ENCODE measurements around the gene ZNF865. TPM values are rescaled to one million over a fixed set of nuclear protein-coding genes. Genes with fewer than 3 reads are reported as not detected.
A peak's percentile ranks its signal among the peaks of the same experiment; 100 is the strongest.

Gene ZNF865
- total RNA-seq, 2 donors from 2014 or later: 15.4 to 20.7 TPM

DNA sequence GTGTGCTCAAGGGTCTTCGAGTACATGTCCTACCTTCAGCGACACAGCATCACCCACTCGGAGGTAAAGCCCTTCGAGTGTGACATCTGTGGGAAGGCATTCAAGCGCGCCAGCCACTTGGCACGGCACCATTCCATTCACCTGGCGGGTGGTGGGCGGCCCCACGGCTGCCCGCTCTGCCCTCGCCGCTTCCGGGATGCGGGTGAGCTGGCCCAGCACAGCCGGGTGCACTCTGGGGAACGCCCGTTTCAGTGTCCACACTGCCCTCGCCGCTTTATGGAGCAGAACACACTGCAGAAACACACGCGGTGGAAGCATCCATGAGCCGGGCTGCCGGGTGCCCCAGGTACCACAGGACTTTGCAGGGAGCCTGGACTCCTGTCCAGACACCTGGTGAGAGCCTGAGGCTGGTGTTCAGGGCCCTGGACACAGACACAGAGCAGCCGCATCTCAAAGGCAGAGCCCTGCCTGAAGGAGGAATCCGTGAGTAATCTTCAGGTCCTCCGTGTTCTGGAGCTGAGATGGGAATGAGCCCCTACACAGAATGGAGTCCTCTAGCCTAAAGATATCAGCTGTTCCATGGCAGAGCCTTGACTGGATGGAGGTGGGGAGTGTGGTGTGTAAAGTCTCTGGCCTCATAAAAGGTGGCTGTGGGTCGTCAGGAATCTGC is 39.5 kb downstream of the ZNF865 start:
- Mint-ChIP-seq H3K27me3 (peaks cover 0 to 3% of the 10 kb centered on the region in 2 donors), H3K4me3 (peak overlapping the region; percentile 89), H3K27ac (no peak overlapping the region), H3K9me3 (no peaks in the 10 kb centered on the region), H3K4me1 (ENCODE audit: low read depth in 2 of 2) (peaks cover 36 to 48% of the 10 kb centered on the region in 2 donors), H3K36me3 (no peaks in the 10 kb centered on the region)
- ATAC-seq (no peak), DNase-seq (ENCODE audit: low spot score) (peak; percentile 51)

DNA sequence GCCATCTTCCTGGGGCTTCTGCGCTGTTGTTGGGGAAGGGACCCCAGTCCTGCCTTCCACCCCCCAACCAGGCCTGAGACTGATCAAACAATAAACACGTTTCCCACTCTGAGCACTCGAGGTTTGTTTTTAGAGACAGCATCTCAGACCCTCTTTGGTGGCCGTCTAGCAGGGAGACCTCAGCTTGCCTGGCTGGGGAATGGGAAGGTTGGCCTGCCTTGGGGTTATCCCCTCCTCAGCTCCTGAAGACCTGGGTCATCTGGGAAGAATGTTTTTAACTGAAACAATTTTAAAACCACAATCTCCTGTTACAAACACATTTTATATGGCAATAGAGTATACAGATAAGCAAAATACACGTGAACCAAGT is 40.0 kb downstream of the ZNF865 start:
- DNase-seq (ENCODE audit: low spot score): no peak
- no peak overlapping the region for H3K27ac Mint-ChIP-seq
- no peaks in the 10 kb centered on the region for H3K36me3 Mint-ChIP-seq
- H3K4me3 Mint-ChIP-seq: peak overlapping the region; percentile 36
- no peak for ATAC-seq
- H3K9me3 Mint-ChIP-seq: no peaks in the 10 kb centered on the region
- H3K4me1 Mint-ChIP-seq (ENCODE audit: low read depth in 2 of 2): peaks cover 31 to 43% of the 10 kb centered on the region in 2 donors
- peaks cover 0 to 3% of the 10 kb centered on the region in 2 donors for H3K27me3 Mint-ChIP-seq

DNA sequence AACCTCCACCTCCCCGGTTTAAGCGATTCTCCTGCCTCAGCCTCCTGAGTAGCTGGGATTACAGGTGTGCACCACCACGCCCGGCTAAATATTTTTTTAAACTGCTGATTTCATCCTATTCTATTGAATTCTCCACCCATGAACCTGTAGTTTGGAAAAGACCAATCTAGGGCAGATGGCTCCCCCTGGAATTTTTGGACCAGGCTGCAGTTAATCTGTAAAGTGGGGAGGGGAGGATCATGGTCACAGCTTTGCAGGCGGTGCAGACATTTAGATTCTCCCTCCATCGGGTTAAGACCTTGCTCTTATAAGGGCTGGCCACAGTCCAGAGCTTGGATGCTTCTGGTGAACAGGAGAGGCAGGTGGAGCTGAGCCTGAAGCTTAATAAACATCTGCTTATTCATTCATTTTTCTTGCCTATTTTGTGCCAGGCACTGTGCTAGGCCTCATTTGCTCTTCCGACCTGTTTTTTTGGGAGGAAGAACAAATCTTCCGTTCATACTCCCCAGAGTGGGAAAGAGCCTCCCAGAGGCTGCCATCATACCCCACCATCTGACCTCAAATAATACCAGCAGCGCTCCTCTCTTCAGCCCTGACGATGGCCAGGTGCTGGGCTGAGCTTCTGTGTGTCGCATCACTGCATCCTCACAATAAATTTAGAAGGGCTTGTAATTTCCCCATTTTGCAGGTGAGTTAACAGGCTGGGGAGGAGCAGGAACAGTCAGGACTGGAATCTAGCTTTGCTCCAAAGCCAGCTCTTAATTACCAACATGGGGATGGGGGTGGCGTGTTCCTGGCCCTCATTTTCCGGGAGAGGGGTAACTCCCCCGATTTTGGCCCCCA is 41.7 kb downstream of the ZNF865 start:
- DNase-seq (ENCODE audit: low spot score): no peak
- Mint-ChIP-seq H3K9me3 (no peaks in the 10 kb centered on the region), H3K4me1 (ENCODE audit: low read depth in 2 of 2) (peaks cover 20 to 33% of the 10 kb centered on the region in 2 donors), H3K4me3 (peak overlapping the region; percentile 62), H3K27ac (peak overlapping the region in 1 of 2 donors; percentile 43), H3K27me3 (peaks cover 0 to 3% of the 10 kb centered on the region in 2 donors), H3K36me3 (no peaks in the 10 kb centered on the region)
- ATAC-seq: no peak

DNA sequence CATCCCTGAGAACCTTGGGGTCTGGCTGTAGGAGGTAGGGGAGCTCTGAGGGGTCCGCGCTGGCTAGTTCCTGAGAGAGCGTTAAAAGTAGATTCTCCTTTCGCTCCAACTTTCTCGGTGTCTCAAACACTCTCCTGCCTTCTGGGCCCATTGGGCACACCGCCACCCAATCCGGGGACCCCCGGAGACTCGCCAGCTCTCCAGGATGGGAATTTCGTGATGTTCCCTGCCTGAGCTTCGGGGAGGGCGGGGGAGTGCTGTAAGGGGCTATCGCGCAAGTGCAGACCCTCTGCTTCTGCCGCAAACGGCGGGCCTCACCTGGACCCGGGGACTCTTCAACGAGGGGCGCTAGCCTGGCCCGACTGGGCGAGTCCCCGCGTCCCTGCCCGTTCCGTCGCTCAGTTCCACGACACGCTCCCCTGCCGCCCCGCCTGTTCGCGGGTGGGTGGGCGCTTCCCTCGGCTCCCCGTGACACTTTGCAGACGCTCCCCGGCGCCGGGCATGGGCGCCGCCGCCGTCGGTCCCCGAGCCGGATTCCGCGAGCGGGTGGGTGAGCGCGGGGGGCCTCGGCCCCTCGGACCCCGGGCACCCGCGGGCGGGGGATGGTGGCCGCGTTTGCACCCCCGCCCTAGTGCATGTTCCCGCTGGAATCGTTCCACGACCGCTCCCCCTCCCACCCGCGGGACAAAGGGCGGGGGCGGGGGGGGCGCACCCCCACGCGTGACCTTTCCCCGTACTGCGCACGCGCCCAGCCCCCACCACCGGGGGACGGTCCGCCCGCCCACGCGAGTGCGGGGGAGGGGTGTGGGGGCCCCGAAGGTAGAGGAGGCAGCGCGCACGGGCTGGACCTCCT is 42.5 kb downstream of the ZNF865 start, which contains the start of gene CCDC106:
TSS of gene CCDC106 (plus strand) at position 481 of the 853 bp plus-strand sequence. CDS start 835 bp downstream, outside the sequence.
- H3K36me3 Mint-ChIP-seq: no peaks in the 10 kb centered on the region
- no peaks in the 10 kb centered on the region for H3K9me3 Mint-ChIP-seq
- ATAC-seq (peak; percentile 3 to 40), DNase-seq (ENCODE audit: low spot score) (peak; percentile 63)
- peak within 1 kb of the TSS; percentile 62 for H3K4me3 Mint-ChIP-seq
- peaks cover 0 to 3% of the 10 kb centered on the region in 2 donors for H3K27me3 Mint-ChIP-seq
- peaks cover 16 to 32% of the 10 kb centered on the region in 2 donors for H3K4me1 Mint-ChIP-seq (ENCODE audit: low read depth in 2 of 2)
- H3K27ac Mint-ChIP-seq: peak within 1 kb of the TSS in 1 of 2 donors; percentile 59

DNA sequence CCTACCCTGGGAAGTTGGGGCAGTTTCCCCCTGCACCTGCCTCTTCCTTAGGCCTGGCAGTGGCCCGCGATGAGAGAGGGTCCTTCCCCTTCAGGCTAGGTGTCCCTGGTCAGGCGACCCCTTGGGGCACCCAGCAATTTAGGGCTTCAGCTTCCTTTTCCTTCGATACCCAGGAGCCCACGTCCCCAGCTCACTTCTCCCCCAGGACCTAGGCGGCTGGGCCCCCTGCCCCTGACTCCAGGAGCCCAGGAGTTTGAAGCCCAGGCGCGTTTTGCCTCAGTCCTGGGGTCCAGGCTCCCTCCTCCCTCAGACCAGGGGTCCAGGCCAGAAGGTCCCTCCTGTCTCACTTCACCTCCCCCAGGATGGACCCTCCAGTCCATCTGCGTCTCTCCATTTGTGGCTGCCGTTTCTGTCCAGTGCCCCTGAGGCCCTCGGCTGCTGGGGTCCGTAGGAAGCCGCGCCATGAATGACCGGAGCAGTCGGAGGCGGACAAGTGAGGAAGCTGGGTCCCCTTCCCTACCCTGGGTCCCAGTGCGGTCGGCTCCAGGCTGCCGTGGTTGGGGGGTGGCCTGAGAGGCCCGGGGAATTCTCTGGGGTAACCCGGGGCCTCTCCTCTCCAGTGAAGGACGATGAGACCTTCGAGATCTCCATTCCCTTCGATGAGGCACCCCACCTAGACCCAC is 43.3 kb downstream of the ZNF865 start:
- Mint-ChIP-seq H3K4me3 (peak overlapping the region; percentile 62), H3K27me3 (peaks cover 0 to 3% of the 10 kb centered on the region in 2 donors), H3K9me3 (no peaks in the 10 kb centered on the region), H3K36me3 (no peaks in the 10 kb centered on the region), H3K27ac (peak overlapping the region in 1 of 2 donors; percentile 59), H3K4me1 (ENCODE audit: low read depth in 2 of 2) (peaks cover 9 to 26% of the 10 kb centered on the region in 2 donors)
- ATAC-seq (no peak), DNase-seq (ENCODE audit: low spot score) (no peak)

DNA sequence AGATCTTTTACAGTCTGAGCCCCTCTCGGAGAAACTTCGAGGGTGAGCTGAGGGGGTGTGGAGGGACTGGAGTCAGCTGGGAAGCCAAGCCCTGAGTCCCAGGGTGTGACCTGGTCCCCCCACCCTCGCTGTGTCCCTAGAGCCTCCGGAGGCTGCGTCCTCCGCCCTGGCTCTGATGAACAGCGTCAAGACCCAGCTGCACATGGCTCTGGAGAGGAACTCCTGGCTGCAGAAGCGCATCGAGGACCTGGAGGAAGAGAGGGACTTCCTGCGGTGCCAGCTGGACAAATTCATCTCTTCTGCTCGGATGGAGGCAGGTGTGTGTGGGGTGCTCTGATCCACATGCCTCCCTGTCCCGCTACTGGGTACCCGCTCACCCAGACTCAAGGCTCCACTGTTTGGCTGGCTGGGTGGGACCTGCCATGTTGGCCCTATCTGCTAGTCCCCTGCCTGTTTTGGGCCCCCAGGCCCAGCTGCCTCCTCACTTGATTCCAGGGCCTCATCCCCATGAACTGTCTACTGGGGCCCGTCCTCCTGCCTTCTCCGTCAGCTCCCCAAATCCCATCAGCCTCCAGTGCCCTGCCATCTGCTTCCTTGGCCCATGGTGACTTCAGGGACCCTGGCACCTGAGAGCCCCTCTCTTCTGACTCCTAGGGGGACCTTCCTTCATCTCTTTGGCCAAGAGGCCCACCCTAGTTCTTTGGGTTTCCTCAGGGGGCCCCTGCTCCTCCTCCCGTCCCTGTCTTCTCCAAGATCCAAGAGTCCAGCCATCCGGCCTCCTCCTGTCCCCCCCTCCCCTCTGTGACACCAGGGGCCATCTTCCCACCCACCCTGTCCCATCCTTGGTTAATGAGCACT is 44.0 kb downstream of the ZNF865 start:
- DNase-seq (ENCODE audit: low spot score) (no peak), ATAC-seq (no peak)
- Mint-ChIP-seq H3K4me3 (peak overlapping the region; percentile 54), H3K36me3 (no peaks in the 10 kb centered on the region), H3K27me3 (peaks cover 0 to 3% of the 10 kb centered on the region in 2 donors), H3K9me3 (no peaks in the 10 kb centered on the region), H3K4me1 (ENCODE audit: low read depth in 2 of 2) (peaks cover 15 to 24% of the 10 kb centered on the region in 2 donors), H3K27ac (peak overlapping the region in 1 of 2 donors; percentile 59)

DNA sequence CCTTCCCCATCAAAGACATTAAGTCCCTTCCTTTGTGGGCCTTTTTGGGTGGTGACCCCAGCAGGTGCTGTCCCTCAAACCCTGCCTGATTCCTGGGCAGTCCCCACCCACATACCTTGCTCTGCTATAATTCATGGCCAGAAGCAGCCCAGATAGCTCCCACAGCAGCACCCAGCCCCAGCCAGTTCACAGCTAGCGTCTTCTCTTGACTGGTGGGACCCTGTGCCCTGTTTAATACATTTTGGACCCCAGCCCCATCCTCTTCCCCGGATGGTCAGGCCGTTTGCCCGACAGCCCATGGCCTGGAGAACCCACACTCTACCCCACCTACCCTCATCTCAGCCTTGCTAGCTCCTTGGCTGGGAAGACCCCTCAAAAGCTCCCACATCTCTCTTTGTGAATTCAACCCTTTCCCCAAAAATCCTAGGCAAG is 44.7 kb downstream of the ZNF865 start:
- Mint-ChIP-seq H3K27ac (peak overlapping the region in 1 of 2 donors; percentile 58), H3K9me3 (no peaks in the 10 kb centered on the region), H3K4me1 (ENCODE audit: low read depth in 2 of 2) (peaks cover 15 to 24% of the 10 kb centered on the region in 2 donors), H3K27me3 (peaks cover 0 to 3% of the 10 kb centered on the region in 2 donors), H3K36me3 (no peaks in the 10 kb centered on the region), H3K4me3 (peak overlapping the region; percentile 30)
- DNase-seq (ENCODE audit: low spot score) (no peak), ATAC-seq (no peak)

DNA sequence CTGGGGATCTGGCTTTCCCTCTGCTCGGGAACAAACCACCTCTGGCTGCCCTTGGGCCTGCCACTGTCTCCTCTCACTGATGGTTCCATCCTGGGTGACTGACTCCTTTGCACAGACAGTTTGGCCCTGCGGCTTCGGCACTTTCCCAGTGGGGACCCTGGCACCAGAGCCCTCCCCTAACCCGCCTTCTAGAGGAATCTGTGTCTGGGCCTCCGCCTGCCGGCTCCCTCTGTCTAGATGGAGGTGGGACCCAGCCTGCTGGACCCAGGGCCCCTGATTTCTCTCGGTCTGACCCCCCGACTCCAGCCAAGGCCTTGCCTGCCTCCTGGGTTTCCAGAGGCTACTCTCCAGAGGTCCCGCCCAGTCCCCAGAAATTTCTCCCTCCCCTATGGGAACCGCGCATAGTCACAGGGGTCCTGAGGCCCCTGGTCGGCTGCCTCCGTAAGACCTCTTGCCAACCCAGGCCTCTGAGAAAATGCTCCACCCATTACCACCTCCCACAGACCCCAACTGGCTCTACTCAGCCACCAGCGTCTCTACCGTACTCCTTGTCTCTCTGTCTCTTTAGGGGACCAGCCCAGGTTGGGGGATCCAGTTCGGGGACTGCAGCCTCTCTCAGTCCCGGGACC is 45.3 kb downstream of the ZNF865 start:
- DNase-seq (ENCODE audit: low spot score) (no peak), ATAC-seq (no peak)
- Mint-ChIP-seq H3K4me1 (ENCODE audit: low read depth in 2 of 2) (peaks cover 17 to 22% of the 10 kb centered on the region in 2 donors), H3K27ac (no peak overlapping the region), H3K27me3 (peaks cover 0 to 3% of the 10 kb centered on the region in 2 donors), H3K36me3 (peaks cover 4% of the 10 kb centered on the region), H3K9me3 (no peaks in the 10 kb centered on the region), H3K4me3 (peak overlapping the region; percentile 30)

DNA sequence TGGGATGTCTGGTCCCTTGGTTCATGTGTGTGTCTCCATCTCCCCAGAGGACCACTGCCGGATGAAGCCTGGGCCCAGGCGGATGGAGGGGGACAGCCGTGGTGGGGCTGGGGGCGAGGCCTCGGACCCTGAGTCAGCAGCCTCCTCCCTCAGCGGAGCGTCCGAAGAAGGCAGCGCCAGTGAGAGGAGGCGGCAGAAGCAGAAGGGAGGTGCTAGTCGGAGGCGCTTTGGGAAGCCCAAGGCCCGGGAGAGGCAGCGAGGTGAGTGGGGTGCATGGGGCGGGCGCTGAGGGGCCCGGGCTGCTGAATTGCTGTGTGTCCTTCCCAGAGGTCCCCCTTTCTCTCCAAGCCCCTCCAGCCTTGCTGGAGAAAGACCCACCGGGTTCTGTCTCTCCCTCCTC is 45.8 kb downstream of the ZNF865 start:
- Mint-ChIP-seq H3K4me1 (ENCODE audit: low read depth in 2 of 2) (peaks cover 23 to 27% of the 10 kb centered on the region in 2 donors), H3K27me3 (peaks cover 0 to 3% of the 10 kb centered on the region in 2 donors), H3K36me3 (peaks cover 9% of the 10 kb centered on the region), H3K27ac (no peak overlapping the region), H3K4me3 (no peak overlapping the region), H3K9me3 (no peaks in the 10 kb centered on the region)
- ATAC-seq: no peak
- DNase-seq (ENCODE audit: low spot score): no peak

DNA sequence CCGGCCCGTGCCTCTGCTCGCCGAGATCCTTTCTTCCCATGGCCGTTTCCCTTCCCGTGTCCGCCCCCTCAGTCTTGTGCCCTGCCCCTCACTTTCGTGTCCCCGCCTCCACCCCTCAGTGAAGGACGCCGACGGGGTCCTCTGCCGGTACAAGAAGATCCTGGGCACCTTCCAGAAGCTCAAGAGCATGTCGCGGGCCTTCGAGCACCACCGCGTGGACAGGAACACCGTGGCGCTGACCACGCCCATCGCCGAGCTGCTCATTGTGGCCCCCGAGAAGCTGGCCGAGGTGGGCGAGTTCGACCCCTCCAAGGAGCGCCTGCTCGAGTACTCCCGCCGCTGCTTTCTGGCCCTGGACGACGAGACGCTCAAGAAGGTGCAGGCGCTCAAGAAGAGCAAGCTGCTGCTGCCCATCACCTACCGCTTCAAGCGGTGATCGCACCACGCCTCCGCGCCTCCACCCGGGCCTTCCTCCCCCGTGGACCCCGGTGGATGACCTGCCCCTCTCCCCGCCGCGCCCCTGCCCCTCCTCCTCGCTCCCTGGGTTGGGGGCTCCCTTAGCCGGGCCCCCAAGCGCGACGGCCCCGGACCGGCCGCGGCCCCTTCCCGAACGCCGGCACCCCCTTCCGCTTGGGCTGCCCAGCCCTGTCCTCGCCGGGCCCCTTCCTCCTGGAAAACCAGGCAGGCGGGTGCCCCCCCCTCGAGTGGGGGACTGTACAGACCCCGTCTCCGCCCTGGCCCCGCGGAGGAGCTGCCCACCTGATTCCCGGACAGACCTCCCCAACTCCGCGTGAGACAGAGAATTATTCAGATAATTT is 47.1 kb downstream of the ZNF865 start:
- no peak overlapping the region for H3K4me3 Mint-ChIP-seq
- peaks cover 0 to 3% of the 10 kb centered on the region in 2 donors for H3K27me3 Mint-ChIP-seq

DNA sequence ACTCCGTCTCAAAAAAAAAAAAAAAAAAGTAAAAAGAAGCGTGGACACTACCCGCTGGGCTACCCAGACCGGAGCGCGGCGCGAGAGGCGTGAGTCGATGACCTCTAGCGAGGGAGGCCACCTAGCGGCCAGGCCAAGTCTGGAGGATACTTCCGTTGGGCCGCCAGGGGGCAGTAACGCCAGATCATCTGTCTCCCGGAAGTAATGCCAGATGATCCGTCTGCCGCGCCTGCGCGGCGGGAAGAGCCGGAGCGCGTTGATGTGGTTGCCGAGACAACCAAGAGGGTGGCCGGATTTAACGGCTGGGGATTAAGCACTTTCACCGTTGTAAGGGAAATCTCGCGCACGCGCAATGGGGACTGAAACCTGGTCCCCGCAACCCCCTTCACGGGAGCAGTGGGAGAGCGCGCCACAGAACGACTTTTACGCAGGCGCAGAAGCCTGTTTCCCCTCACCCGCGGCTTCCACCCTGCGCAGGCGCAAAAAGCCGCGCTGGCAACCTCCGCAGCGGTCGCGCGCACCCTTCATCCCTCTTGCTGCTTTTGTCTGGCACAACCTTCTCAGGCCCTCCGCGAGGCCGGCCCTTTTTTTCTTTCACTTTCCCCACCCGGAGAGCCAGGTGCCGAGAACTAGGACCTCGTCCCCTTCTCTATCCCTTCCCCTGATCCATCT is 48.3 kb downstream of the ZNF865 start:
- Mint-ChIP-seq H3K36me3 (peaks cover 18% of the 10 kb centered on the region), H3K27ac (peak overlapping the region; percentile 98 to 99), H3K4me3 (peak overlapping the region; percentile 90), H3K4me1 (ENCODE audit: low read depth in 2 of 2) (peaks cover 27 to 33% of the 10 kb centered on the region in 2 donors), H3K9me3 (no peaks in the 10 kb centered on the region), H3K27me3 (peaks cover 0 to 3% of the 10 kb centered on the region in 2 donors)
- DNase-seq (ENCODE audit: low spot score): peak; percentile 99
- ATAC-seq: peak; percentile 69 to 79

More for the DNA sequence above, 47.1 kb downstream of the ZNF865 start:
- Mint-ChIP-seq H3K36me3 (peaks cover 14% of the 10 kb centered on the region), H3K4me1 (ENCODE audit: low read depth in 2 of 2) (peaks cover 27 to 30% of the 10 kb centered on the region in 2 donors), H3K27ac (no peak overlapping the region), H3K9me3 (no peaks in the 10 kb centered on the region)
- DNase-seq (ENCODE audit: low spot score): no peak
- no peak for ATAC-seq

Measured in natural killer cell treated with Interleukin-12 subunit alpha and Interleukin-12 subunit beta and Interleukin-15 and Interleukin-18, amount 100 ng/mL, for 72 hours (primary cell).